GM10847 (cell line): ENCODE measurements around the gene PTPRN2.

Experiments
- POLR2A ChIP-seq: IDR thresholded peaks from 2 replicates; pipeline ENCODE4 v1.6.1; 2011; ENCODE audit not compliant: insufficient read length; ENCODE audit errors: extremely low read depth

PTPRN2 gene

DNA sequence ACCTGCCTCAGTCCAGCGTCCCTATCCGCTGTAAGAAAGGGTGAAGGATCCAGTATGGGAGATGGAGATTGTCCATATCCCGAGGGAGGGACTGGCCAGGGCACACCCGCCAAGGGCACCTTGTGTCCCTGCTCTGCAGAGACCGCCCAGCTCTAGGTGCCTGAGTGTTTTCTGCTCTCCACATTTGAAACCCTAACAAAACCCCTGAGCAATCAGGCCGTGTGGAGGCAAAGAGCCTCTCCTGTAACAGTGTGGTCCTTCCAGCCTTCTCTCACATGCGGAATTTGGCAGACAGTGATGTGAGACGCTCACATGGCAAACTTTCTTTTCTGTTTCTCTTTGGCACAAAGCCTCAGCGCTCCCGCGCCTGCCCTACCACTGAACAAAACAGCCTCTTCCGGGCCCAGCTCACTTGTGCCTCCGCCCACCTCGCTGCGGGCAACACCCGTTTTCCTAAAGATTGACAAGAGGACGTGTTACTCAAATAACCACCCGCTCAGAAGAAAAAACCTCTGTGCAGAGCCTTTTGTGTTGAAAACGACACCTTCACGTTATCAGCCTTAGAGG is 736.0 kb downstream of the PTPRN2 start:
- TF ChIP-seq POLR2A, result no peak

DNA sequence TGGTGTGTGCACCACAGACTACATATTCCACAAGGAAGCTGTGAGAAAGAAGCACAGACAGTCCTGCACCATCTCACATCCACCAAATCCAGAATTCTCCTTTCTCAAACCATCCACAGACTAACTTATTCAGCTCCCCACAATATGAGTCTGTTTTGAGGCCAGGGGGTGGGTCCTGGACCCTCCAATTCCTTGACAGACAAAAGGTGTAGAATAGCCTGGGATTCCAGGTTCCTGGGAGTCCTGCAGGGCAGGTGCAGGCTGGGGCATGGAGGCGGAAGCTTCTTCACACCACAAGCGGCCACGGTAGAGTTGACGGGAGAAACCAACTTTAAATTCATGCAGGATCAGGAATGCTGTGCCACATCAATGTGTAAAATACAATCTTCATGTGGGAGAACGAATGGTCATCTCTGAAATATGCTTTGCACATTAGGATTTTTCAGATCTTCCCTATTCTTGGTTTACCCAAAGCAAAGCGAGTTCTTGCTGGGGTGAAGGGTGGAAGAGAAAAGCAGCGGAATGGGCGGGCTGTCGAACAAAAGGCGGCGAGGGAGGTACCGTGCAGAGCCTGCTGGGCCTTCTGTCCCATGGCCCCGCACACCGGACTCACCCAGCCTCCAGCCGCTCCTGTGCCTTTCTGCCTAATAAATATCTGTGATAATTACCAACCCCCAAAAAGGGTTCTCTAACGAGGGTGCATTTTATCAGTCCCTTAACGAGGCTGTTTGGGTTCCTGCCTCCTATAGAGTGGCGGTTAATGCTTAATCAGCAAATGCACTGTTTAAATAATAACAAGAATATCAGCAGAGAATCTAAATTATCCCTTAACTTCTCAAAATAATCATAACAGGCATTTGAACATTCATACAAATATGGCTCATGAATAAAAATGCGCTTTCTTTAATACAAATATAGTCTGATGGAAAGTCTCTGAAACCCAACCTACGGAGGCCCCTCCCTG is 736.9 kb downstream of the PTPRN2 start:
- TF ChIP-seq POLR2A, result no peak

DNA sequence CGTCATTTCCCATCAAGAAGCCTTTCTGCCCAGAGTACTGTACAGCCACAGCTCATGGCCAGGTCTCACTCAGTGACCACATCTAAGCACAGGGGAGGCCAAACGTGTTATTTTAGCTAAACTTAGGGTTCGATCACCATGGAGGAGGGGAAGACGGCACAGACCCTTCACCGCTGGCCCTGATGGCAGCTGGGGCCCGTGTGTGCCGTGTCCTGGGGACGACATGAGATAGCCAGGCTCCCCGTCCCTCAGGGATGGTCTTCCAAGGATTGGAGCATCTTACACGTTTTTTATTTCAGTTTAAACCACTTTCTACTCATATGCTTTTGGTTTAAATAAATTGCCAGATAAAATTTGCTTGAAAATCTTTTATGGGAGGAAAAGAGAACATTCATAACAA is 737.9 kb downstream of the PTPRN2 start:
- no peak for TF ChIP-seq POLR2A

DNA sequence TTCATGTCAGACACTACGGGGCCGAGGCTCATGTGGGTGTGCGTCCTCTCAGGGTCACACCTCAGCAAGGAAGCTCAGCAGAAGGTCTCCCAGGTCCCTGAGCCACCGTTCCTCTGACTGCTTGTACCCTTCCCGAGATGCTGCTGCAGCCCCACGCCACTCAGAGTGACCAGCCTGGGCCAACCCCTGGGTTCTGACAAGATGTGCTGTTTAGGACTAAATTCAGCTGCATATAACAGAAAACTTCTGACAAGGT is 738.4 kb downstream of the PTPRN2 start:
- TF ChIP-seq POLR2A, result no peak

DNA sequence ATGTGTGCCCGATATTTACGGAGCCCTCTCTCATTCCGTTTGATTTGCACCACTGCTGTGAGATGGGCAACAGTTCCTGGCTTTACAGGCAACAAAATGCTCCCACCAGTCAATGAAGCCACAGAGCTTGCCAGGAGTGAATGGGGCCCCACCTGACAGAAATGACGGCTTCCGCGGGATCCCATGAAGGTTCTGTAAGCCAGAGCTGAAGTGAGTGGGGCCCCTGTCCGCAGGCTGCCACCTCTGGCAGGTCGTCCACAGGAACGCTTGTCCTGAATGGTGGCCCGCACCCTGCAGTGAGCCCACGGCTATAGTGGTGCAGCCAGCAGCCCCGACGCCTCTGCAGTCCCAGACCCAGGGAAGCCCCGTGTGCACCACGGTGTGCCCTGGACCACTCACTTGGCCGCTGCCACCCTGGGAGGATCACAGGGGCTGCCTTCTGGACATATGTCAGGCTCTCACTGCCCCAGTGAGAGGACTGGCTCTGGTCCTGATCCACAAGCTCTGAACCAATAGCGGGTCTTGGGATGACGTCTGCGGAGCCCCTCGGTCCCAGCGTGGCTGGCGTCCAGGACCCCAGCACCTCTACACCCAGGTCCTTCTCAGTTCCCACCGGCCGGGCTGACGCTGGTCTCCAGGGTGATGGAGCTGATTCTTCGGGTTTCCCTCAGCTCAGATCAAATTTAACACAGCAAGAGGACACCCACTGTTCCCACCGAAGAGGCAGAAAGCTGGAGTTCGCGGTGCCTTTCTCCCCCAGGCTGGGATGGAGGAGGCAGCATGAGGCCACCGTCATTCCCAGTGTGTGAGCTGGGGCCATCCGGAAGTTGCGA is 738.9 kb downstream of the PTPRN2 start:
- no peak for TF ChIP-seq POLR2A

DNA sequence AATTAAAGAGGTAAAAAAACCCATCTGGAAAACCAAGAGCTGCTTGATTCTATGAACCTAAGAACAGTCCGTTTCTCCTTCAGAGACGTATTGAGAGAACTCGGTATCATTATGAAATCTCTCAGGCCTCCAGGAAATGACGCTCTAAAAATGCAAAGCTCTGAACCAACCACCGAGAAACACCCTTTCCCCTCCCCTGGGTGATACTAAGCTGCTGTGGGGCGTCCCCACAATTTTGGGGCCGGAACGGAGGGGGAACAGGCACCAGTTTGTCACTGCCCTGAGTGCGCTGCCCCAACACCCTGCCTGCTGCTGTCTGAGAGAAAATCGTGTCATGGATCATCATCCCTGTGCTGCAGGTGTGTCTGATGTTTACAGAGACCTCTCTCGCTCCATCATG is 741.4 kb downstream of the PTPRN2 start:
- no peak for TF ChIP-seq POLR2A

DNA sequence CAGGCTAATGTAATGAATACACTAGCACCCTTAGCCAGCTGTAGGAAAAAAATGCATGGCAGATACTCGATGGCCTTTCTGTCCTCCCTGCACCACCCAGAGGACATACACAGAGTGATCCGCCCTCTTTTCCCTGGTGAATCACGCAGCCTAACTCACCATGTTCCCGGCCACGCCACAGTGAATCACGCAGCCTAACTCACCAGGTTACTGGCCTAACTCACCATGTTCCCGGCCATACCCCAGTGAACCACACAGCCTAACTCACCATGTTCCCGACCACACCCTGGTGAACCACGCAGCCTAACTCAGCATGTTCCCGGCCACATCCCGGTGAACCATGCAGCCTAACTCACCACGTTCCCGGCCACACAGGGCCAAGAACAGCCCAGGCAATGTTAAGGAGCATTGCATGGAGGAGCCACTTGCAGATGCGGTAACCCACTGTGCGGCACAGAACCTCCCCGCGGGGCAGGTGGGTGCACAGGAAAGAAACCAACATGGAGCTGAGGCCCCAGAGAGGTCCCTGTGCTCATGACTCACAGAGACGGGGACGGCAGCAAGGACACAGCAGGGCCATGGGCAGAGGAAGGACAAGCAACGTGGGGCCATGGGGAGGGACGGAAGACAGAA is 742.3 kb downstream of the PTPRN2 start:
- no peak for TF ChIP-seq POLR2A

DNA sequence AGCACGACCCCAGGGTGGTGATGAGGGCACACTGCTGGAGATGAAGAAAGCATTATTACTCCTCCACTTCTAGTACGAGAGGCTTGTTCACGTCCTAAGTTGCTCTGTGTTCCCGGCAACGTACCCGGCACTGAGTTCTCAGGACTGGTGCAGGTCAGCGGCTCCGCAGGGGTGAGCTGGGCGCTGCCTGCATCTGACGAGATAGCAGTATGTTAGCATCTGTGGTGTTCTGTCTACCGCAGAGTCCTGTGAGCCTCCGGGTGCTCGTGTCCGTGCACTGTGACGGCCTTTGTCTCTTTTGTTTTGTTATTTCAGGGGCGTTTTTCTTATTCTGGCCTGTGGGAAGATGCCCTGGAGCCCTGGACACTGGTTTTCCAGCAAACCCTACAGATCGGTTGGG is 743.0 kb downstream of the PTPRN2 start:
- no peak for TF ChIP-seq POLR2A

DNA sequence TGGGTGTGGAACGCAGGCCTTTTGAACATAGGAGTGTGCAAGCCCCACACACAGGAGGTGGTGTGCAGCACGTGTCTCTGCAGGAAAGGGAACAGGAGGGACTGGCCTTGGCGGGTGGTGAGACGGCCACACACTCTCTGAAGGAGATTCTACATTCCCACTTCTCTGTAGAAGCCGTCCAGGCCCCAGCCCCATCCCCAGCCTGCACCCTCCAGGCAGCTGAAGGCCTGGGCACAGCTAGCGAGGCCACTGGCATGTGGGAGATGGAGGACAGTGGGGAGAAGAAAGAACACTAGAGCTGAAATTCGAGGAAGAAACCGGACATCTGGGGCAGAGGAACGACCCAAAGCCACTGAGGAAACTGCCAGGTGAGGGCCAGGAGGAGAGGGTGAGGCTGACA is 743.5 kb downstream of the PTPRN2 start:
- no peak for TF ChIP-seq POLR2A

DNA sequence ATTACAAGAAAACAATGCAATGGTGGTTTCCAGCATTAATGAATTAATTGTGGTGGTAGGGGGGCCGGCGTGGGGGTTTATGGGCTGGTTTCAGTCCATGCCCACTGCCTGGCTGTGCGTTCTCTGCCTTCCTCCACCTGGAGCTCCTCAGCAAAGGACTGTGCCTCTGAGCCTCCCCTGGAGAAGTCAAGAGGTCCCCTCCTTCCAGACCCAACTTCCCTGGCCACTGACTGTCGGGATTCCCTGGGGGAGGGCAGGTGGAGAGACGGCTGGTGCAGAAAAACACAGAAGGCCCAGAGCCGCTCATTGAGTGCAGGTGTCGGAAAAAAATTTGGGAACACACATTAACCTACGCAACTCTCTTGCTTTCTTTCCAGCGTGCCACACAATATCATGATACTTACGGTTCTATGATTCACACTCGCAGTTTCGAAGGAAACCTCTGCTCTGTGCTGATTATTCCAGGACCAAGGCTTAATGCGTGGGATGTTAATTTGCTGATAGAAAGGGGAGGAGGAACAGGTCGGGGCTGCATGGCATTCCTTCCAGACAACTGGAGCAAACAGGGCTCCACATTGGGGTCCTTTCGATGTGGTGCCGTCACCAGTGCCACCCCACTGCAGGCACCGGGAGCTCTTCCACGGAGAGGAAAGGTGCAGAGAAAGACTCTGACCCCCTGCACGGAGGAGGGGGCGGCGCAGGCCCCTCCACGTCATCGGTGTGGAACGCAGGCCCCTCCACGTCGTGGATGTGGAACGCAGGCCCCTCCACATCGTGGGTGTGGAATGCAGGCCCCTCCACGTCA is 744.1 kb downstream of the PTPRN2 start:
- TF ChIP-seq POLR2A, result no peak

DNA sequence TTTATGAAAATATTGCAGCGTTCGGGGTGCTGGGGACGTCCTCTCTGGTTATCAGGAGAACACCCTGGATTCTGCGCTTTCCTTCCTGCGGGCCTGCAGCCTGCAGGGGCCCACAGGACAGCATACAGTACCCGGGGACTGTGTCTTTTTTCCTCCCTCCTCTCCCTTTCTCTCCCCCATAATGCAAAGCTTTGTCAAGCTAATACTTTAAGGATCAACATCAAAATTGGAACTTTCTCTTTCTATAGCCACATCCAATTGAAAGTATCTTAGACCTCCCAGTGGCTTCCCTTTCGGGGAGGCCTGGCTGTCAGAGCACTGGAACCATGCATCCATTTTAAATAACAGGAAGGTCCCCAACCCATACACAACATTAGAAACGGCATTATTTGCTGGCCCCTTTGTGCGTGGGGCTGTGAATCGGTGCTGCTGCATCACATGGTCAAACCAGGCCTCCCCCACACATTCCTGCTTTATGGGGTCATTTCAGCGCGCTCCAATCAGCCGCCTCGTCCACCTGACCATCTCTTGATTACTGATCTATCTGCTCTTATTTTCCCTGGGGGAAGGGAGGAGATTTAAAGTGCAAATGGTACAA is 745.8 kb downstream of the PTPRN2 start:
- no peak for TF ChIP-seq POLR2A

DNA sequence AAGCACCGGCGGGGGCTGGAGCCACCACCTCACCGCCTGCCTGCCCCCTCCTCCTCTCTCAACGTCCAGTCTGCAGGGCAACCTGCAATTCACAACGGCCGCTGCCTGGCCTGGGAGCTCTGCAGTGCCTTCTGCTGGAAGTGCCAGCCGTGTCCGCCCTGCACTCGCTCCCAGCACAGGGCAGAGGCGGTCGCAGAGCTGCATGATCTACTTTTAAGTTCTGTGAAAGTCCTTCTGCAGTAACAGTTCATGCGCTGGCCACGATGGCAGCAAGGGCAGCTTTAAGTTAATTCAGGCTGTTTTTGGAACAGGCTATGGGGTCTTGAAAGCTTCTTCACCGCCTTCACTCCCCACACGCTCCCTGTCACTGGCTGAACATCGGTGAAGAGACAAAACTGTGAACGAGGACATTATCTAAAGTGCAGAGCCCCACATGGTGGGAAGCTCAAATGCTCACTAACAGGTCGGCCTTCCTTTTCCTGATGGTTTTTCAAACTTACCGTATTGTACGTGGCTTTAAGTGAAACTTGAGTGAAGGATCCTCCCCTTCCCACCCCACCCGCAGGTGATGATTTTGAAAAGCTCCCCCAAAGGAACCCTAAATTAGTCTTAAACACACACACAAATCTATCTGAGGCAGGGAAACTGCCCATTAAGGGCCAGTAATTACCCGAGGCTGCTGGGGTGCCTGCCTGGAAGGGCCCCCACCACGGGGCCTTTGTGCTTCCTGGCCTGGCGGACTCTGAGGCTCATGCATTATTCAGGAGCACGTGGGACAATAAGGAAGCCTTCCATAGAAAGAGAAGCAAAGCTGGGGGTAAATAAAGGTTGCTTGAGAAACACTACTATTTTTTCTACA is 746.5 kb downstream of the PTPRN2 start:
- TF ChIP-seq POLR2A, result no peak

DNA sequence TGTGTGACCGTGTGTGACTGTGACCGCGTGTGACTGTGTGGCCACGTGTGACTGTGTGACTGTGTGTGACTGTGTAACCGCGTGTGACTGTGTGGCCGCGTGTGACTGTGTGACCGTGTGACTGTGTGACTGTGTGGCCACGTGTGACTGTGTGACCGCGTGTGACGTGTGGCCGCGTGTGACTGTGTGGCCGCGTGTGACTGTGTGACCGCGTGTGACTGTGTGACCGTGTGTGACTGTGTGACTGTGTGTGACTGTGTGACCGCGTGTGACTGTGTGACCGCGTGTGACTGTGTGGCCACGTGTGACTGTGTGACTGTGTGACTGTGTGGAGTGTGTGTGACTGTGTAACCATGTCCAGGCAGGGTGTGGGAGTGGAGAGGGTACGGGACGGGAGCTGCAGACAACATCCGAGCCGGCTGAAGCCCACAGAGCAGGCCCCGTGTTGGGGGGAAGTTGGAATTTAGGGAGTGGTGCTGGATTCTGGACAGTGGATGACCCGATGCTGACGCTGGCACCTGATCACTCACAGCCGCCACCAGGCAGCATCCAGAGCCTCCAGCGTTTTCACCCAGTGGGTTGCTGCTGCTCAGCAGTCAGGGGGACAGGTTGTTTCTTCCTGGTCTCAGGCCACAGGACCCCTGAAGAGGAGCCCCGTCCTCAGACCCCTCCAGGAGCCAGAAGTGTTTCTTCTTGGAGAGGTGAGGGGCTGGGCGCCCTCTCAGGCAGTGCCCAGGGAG is 747.3 kb downstream of the PTPRN2 start:
- TF ChIP-seq POLR2A, result no peak
